ENCODE data around the gene TRH.
A peak's percentile ranks its signal among the peaks of the same experiment; 100 is the strongest.
"Not testable (repeated sequence)": the region's sequence is repeated elsewhere in the genome, so short reads cannot be mapped to it uniquely, and the experiment has no call there.

The TRH gene

GRCh38 chr3:129966876-129967275 is 7.6 kb upstream of the TRH start:
- no peak for DNase-seq

DNA sequence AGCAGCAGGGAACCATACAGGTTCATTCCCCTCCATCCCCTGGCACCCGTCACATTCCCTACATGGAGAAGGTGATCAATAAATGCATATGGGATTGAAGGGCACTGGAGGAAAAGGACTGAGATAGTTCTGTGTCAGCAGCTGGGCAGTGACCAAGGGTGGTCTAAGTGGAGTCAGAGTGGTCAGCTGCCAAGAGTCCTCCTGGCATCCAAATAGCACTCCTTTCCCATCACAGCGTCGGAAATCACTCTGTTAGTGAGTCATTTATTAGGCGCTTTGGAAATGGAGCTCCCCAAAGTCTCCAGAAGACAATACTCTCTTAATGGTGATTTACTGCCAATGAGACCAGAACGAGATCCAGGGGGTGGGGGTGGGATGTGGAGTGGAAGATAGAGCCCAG is 6.8 kb upstream of the TRH start:
- DNase-seq = no peak

DNA sequence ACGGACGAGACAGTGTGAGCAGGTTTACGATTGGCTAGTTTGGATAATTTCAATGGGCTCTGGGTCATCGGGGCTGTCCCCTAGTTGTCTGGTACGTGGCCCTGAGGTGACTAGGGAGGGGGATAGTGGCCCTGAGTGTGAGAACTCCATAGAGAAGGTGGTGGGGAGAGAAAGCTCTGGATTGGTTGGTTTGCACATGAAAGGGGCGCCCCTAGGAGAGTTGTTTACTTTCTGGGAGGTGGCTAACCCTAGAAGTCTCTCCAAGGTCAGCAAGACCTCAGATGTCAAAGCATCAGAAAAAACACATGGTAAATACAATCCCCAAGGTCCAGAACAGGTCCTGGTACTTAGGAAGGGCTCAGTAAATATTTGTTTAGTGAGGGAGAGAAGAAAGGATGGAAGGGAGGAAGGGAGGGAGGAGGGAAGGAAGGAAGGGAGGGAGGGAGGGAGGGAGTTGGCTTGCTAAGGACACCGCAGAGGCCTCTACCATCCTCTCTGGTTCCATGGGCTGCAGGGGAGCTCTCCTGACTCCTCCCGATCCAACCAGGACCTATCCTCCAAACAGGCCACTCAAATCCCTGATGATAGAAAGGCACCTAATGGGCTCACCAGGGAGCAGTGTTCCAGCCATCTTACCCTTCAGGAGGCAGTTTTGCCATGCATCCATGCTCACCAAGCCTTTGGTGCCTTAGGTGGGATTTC is 3.0 kb upstream of the TRH start:
- DNase-seq = no peak

DNA sequence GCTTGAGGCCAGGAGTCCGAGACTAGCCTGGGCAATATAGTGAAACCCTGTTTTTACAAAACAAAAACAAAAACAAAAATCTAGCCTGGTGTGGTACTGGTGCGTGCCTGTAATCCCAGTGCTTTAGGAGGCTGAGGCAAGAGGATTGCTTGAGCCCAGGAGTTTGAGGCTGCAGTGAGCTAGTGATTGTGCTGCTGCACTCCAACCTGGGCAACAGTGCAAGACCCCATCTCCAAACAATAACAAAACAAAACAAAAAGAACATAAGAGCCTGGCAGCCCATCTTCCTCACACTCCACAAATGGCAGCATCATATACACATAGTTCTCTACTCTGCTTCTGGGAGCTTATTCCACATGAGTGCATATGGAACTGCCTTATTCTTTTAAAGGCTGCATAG is 2.2 kb upstream of the TRH start:
- no peak for DNase-seq

DNA sequence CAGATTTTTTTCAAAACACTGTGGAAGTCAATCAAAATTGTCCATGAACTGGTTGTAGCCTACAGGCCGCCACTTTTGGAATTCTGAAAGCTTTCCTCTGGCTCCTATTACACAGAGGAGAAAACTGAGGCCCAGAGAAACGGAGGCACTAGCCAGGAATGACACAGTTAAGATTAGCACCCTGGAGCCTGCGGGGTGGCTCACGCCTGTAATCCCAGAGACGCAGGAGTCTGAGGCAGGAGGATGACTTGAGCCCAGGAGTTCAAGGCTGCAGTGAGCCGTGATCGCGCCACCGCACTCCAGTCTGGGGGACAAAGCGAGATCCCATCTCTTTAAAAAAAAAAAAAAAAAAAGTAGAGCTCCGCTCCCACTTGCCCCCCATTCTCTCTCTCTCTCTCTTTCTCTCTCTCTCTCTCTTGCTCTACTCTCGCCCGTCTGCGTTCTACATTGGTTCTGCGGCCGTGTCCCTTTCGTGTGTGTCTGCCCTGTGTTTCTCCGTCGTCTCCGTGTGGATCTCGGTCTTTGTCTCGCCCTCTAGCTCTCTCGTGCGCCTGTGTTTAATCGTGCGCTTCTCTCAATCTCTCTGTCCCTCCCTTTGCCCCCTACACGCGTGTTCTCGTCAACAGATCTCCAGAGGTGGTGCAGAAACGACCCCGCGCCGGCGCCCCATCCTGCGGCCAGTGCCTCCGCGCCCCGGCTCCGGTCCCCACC is 512 bp upstream of the TRH start:
- no peak for DNase-seq

DNA sequence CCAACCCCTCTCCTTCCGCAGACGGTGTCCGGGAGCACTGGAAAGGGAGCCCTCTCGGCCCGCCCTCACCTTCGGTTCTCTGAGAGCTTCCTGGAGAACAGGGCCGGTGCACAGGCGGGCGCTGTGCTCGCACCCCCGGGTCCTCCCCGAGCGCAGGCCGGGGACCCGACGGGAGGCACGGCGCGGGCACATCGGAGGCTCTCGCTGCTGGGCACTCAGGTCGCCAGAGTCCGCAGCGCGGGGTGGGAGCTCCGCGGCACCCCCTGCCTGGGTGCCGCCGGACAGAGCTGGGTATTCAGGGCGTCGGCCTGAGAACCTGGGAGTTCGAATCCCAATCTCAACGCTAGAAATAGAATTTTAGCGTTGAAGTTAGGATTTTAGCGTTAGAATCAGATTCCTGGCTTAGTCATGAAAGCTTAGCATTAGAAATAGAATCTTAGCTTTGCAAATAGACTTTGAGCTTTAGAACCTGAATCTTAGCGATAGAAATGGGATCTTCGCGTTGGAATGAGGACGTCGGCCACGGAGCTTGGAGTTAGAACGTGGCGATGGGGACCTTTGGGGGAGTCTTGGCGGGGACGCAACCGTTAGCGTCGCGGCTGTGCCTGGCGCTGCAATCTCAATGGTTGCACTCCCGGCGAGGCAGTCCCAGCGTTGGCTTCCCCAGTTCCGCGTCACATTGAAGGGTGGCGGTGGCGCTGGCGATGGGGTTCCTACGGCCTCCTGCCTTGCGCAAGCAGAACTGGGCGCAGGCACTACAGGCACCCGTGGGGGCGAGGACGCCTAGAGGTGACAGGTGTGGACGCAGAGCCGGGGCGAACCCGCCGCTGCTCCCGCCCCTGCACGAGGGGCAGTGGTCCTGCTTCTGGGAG is 549 bp downstream of the TRH start:
- no peak for DNase-seq

- no peak for DNase-seq
Measured at GRCh38 chr3:129975705-129976048, 1.2 kb downstream of the TRH start.

DNA sequence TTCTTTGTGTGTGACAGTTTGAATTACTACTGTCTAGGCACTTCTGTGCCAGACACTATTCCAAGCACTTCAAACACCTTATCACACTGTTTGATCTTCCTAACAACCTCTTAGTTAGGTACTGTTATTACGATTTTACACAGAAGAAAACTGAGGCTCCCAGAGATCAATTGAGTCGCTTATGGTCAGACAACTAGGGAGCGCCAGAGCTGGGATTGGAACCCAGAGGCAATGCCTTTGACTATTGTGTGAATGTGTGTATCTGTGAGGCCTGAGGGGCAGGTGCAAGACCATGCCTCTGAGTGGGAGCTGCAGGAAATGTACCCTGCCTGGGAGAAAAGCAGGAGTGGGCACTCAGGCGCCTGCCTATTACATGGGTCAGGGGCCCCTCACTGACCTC is 1.8 kb downstream of the TRH start:
- no peak for DNase-seq

- no peak for DNase-seq
Measured at GRCh38 chr3:129978123-129978522, 3.6 kb downstream of the TRH start.

GRCh38 chr3:129979905-129980304 is 5.4 kb downstream of the TRH start:
- no peak for DNase-seq

GRCh38 chr3:129983561-129983960 is 9.0 kb downstream of the TRH start:
- no peak for DNase-seq

DNA sequence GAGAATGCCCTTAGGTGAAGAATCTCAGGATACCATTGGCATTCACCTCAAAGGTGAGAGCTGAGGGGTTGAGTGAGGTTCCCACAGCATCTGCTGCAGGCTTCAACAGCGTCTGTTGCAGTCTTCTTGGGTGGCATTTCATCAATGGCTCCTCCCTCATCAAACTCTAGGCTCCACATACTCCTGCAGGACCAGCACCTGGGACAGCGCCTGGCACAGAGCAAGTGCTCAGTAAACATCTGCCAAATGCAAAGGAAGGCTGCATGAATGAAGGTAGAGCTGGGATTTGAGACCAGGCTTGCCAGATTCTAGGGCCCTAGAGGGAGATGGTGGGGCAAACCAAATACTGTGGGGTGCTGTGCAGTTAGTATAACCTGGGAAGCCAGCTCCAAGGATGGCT is 9.6 kb downstream of the TRH start:
- no peak for DNase-seq

DNA sequence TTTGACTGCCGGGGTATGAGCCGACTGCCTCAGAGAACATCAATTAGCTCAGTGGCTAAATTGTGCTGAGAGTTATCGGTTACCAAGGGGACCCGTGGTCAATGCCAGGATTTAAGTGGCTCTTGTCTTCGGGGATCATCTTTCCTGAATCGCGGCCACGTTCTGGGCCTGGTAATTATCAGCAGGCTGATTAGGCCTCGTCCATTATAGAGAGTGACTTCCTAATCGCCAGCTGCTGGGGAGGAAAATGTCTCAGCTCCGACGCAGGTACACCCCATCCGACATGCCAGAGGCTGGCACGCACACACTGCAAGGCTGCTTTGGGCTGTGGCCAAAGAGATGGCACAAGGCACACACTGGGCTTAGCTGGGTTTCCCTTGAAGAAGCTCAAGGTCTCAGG is 10.6 kb downstream of the TRH start:
- DNase-seq = no peak

GRCh38 chr3:129988429-129988828 is 13.9 kb downstream of the TRH start:
- no peak for DNase-seq

DNA sequence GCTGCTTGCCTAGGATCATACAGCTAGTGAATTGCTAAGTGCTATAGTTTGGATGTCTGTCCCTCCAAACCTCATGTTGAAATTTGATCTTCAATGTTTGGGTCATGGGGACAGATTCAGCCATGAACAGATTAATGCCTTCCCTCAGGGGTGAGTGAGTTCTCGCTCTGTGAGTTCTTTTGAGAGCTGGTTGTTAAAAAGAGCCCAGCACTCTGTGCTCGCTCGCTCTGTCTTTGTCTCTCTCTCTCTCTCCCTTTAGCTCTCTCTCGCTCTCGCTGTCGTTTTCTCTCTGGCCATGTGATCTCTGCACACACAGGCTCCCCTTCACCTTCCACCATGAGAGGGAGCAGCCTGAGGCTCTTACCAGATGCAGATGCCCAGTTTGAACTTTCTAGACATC is 14.9 kb downstream of the TRH start:
- DNase-seq = no peak

DNA sequence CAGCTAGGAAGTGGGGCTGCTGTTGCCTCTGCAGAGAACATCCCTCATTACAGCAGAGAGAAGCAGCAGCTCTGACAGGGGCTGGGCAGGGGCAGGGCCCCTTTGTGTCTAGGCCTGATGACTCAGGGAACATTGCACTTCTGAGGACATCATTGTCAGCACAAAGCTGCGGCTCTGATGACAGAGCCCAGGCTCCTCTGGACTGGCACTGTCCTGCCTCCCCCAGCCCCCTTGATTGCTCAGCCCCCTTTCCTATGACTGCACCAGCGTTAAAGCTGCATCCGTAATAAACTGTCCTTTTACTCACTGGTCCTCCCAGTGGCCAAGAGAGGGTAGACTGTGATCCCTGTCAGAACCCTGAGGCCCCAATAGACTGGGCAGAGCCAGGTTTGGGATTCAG is 18.3 kb downstream of the TRH start:
- DNase-seq = peak in 1 of 2 experiments; percentile 5

- no peak for DNase-seq
Measured at GRCh38 chr3:129994883-129995559, 20.5 kb downstream of the TRH start.

DNA sequence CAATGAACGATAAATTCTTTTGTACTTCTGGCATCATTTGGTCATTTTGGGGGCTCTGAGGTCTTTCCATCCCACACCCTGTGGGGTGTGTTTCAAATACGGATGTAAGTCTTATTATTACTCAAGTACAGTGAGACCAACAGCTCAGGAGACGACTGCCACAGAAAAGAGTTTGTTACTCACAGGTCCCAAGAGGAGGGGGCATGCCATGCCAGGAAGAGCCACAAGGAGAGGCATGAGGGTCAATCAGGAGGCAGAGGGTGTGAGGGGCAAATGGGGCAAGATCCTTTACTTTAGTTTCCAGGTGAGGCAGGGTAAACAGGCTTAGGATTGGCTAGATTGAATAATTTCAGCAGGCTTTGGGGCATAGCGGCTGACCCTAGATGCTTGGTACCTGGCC is 21.6 kb downstream of the TRH start:
- DNase-seq = no peak

DNA sequence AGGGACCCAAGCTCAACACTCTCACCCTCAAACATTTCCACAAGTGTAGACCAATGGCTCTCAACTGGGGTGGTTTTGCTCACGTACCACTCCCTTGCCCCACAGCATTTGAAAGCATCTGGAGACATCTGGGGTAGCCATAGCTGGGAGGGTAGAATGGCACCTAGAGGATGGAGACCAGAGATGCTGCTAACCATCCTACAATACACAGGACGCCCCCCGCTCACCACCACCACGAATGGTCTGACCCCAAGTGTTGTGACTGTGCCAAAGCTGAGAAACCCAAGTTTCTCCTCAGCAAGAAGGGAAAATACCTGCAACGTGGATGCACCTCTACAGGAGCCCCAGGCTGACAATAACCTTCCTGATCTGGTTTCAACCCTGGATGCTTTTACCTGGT is 24.7 kb downstream of the TRH start:
- DNase-seq = not testable (repeated sequence)

DNA sequence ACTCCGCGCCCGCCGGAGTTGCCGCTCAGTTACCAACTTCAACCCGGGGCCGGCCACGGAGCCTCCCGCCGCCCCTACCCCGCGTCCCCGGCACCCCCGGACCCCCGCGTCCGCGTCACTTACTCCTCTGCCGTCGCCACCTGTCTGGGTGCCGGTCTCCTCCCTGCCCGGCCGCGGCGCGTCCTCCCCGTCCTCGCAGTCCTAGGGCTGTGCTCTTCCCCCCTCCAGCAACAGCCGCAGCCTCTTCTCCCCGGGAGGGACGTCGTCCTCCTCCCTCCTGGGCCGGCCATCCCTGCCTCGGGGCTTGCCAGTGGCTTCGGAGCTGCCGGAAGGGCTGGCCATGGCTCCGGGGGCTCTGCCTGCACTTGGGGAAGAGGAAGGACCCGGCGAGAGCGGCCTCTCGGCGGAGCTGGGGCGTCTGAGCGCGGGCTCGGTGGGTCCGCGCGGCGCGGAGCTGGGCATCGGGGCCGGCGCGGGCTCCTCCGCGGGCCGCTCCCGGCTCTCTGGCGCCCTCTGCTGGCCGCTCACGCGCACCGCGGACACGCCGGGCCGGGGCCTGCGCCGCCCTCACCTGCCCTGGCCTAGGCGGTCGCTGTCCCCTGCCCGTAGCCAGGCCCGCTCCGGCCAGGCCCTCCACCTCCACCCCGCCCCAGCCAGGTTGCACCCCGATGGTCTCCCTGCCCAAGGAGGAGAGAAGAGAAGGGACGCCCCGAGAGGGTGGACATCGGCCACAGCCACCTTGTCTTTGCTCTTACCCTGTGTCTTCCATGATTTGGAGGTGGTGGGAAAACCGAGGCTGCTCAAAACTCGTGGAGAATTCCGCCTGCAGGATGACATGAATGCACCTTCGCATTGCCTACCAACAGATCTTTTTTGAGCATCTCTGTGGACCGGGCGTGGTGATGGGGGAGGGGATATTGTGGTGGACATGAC is 28.4 kb downstream of the TRH start:
- peak in 1 of 2 experiments; percentile 35 for DNase-seq

DNA sequence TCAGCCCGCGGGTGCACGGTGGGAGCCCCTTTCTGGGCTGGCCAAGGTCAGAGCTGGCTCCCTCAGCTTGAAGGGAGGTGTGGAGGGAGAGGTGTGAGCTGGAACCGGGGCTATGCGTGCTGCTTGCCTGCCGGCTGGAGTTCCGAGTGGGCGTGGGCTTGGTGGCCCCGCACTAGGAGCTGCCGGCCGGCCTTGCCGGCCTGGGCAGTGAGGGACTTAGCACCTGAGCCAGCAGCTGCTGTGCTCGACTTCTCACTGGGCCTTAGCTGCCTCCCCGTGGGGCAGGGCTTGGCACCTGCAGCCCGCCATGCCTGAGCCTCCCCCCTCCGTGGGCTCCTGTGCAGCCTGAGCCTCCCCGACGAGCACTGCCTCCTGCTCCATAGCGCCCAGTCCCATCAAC is 36.0 kb downstream of the TRH start:
- no peak for DNase-seq

DNA sequence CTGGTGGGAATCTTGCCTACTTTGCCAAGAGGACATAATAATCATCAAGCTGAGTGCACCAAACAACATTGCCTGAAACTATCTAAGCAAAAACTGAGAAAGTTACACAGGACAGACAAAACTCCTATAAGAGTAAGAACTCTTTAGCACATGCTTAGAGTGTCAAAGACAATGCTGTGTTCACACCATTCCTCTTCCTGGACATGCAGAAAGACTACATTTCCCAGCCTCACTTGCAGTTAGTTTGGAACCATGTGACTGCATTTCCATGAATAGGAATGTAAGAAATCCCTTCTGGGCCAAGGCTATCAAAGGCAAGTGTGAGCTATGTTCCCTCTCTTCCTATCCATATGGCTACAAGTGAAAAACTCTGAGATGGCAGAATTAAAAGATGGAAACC is 37.6 kb downstream of the TRH start:
- DNase-seq = not testable (repeated sequence)

Data from SW 1271 (cell line).